ENCODE results near the gene CREB5. TPM values are rescaled to one million over a fixed set of nuclear protein-coding genes. Genes with fewer than 3 reads are reported as not detected.

The CREB5 gene
- polyA plus RNA-seq, 6 donors from 2014 or later, result 0.40 to 0.66 TPM; not detected in 4

DNA sequence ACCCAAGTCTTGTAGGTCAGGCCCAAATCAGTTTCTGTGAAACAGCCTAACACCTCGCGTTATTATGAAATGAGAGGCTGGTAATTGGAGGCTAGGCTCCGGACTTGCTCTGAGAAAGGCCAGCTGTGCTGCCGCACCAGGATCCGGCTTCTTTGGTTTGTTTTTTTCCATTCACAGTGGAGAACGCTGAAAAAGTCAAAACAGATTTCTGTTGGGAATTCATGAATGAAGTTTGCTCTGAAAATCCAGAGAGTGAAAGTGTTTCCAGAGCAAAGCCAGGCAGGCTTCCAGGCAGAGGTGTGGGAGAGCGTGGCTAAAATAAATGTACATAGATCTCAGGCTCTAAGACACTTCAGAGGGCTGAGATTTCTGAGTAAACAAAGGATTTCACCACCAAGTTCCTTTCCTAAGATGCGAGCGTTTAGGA is 305.8 kb downstream of the CREB5 start:
- no peak for ATAC-seq (ENCODE audit: low read depth in 2 of 2)
- H3K36me3 Mint-ChIP-seq, result no peaks in the 10 kb centered on the region
- no peak overlapping the region for H3K27ac Mint-ChIP-seq
- no peak for DNase-seq
- no peaks in the 10 kb centered on the region for H3K4me1 Mint-ChIP-seq
- no peak overlapping the region for H3K4me3 Mint-ChIP-seq
- H3K9me3 Mint-ChIP-seq, result no peaks in the 10 kb centered on the region
- peaks cover 7 to 34% (median 24%) of the 10 kb centered on the region in 3 donors for H3K27me3 Mint-ChIP-seq

DNA sequence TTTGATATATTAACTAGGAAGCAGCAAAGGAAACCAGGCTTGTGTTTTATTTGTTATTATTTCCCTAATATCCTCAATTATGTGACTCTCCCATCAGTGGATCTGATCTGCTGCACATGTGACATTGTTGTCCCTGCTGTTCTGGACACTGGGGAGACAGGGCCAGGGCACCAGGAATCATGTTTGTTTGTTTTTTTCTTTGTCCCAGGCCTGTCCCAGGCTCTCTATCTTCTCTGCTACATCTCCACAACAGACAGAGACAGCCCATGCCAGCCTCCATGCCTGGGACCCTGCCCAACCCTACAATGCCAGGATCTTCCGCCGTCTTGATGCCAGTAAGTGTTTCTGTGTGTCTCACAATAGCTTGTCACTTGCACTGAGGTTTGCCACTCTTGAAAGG is 306.2 kb downstream of the CREB5 start:
- H3K9me3 Mint-ChIP-seq, result no peaks in the 10 kb centered on the region
- DNase-seq (no peak), ATAC-seq (ENCODE audit: low read depth in 2 of 2) (no peak)
- no peaks in the 10 kb centered on the region for H3K4me1 Mint-ChIP-seq
- no peaks in the 10 kb centered on the region for H3K36me3 Mint-ChIP-seq
- no peak overlapping the region for H3K4me3 Mint-ChIP-seq
- peaks cover 7 to 32% (median 24%) of the 10 kb centered on the region in 3 donors for H3K27me3 Mint-ChIP-seq
- H3K27ac Mint-ChIP-seq, result no peak overlapping the region

DNA sequence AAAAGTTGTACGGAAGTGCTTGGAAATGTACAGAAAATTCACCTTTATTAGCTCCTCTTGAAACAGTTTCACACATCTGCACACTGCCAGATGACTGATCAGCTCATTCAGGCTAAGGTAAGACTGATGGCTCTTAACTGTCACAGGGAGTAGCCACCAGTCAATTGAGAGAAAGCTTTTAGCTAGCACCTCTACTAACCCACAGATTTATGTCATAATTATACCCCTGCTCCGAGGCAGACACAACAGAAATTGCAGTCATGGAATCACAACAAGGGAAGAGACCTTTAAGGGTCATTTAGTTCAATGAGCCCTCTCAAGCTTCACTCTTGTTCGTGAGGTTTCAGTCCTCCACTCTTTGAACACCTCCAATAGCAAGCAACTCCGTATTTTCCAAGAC is 310.4 kb downstream of the CREB5 start:
- Mint-ChIP-seq H3K4me3 (no peak overlapping the region), H3K9me3 (no peaks in the 10 kb centered on the region), H3K4me1 (no peaks in the 10 kb centered on the region), H3K36me3 (no peaks in the 10 kb centered on the region), H3K27ac (no peak overlapping the region), H3K27me3 (peaks cover 7 to 14% (median 11%) of the 10 kb centered on the region in 3 donors)
- no peak for ATAC-seq (ENCODE audit: low read depth in 2 of 2)
- DNase-seq, result no peak

DNA sequence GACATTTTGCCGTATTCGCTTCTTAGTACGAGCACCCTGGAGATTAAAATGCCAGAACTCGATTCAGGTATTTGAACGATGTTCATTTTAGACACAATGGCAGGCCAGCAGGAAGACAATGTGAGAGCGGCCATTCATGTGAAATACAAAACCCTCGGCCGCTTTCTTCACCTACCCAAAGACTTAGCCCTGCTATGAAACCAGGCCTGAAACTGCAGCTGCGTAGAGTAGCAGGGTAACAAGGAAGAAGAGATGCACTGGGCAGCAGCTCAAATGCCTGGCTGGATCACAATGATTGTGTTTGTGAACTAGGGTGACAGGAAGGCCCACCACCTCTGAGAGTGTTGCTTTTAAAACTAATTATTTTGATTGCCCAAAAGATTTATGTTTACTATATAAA is 311.0 kb downstream of the CREB5 start:
- no peak for DNase-seq
- Mint-ChIP-seq H3K4me1 (no peaks in the 10 kb centered on the region), H3K9me3 (no peaks in the 10 kb centered on the region), H3K36me3 (no peaks in the 10 kb centered on the region), H3K27ac (no peak overlapping the region), H3K27me3 (peaks cover 4 to 8% (median 6%) of the 10 kb centered on the region in 3 donors), H3K4me3 (peak overlapping the region in 1 of 8 donors; percentile 42)
- no peak for ATAC-seq (ENCODE audit: low read depth in 2 of 2)

DNA sequence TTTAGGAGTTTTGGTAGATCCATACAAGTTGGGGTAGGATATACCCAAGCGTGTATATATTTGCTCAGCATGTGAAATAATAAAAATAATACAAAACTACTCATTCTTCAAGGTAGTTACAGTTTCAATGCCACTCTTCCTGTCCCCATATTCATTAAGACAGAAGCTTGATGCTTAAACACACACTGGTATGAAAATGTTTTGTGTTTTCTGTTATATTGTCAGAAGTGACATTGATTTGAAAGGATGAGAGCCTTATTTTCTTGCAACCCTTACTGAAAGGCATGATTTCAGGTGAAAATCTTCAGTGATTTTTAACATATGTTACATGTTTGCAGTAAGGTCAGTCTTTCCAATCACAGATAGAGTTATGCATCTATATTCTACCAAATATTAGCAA is 312.2 kb downstream of the CREB5 start:
- no peak overlapping the region for H3K4me3 Mint-ChIP-seq
- no peak for DNase-seq
- no peaks in the 10 kb centered on the region for H3K4me1 Mint-ChIP-seq
- peaks cover 0 to 6% (median 0%) of the 10 kb centered on the region in 3 donors for H3K27me3 Mint-ChIP-seq
- no peak overlapping the region for H3K27ac Mint-ChIP-seq
- ATAC-seq (ENCODE audit: low read depth in 2 of 2), result no peak
- no peaks in the 10 kb centered on the region for H3K36me3 Mint-ChIP-seq
- H3K9me3 Mint-ChIP-seq, result no peaks in the 10 kb centered on the region

DNA sequence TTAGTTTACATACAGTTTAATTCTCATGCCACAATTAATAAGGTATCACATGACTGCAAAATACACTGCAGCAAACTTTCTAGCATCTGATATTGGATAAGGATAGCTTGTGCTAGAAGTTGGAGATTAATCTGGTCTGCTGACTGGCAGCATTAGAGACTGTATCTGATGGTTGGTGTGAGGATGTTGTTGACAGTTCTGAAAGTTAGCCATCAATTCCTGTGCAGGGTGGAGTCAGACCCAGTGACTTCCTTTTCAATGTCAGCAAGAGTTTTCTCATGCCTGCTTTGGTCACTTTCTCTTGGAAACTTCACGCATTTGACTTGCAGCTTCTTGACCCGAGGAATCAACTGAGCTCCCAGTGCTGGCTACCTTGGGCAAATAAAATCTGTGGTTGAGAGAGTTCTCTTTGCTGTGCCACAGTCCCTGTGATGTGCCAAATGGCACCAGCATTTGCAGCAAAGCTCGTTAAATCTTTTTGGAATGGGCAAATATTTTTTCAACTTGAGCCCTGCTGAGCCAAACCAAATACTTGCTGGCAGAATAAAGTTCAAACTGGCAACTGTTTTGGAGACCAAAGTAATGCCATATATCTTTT is 312.8 kb downstream of the CREB5 start:
- Mint-ChIP-seq H3K4me1 (no peaks in the 10 kb centered on the region), H3K27me3 (peaks cover 0 to 6% (median 0%) of the 10 kb centered on the region in 3 donors), H3K9me3 (no peaks in the 10 kb centered on the region), H3K4me3 (no peak overlapping the region), H3K36me3 (no peaks in the 10 kb centered on the region), H3K27ac (no peak overlapping the region)
- DNase-seq (no peak), ATAC-seq (ENCODE audit: low read depth in 2 of 2) (no peak)

DNA sequence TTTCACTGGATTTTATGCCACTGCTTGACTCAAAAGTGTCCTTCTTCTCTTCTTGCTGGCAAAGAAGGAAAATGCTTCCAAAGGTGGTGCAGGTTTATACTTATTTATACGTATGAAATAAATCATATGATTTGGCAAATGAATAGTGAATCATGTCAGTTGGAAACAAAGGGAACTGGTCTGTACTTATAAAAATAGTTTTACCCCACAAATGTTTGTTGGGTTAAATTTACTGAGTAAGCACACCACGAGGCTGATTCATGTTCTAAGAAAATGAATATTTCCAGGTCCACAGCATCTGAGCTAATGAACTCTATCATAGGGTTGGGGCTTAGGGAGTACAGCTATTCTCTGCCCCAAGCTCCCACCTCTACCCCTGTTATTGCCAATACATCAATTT is 313.6 kb downstream of the CREB5 start:
- no peak overlapping the region for H3K27ac Mint-ChIP-seq
- DNase-seq (no peak), ATAC-seq (ENCODE audit: low read depth in 2 of 2) (no peak)
- H3K9me3 Mint-ChIP-seq, result no peaks in the 10 kb centered on the region
- no peak overlapping the region for H3K4me3 Mint-ChIP-seq
- no peaks in the 10 kb centered on the region for H3K4me1 Mint-ChIP-seq
- H3K27me3 Mint-ChIP-seq, result peaks cover 0 to 6% (median 0%) of the 10 kb centered on the region in 3 donors
- no peaks in the 10 kb centered on the region for H3K36me3 Mint-ChIP-seq

DNA sequence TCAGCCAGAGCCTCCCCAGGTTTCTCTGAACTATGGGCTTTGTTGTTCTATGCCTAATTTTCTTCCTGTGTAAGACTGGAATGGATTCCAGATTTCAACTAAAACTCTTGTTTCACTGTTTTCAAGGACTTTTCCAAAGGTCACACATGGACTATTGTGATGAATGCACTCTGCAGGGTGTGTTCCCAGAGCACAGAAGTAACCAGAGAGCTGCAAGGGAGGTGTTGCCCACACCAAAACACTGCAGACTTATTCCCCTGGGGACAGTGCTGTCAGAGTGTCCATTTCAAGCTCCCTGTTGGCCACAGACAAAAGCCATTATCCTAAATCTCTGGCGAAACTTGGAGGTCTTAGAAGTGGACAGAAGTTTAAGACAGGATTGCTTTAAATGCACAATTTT is 314.2 kb downstream of the CREB5 start:
- ATAC-seq (ENCODE audit: low read depth in 2 of 2) (no peak), DNase-seq (no peak)
- Mint-ChIP-seq H3K27me3 (peaks cover 0 to 6% (median 0%) of the 10 kb centered on the region in 3 donors), H3K9me3 (no peaks in the 10 kb centered on the region), H3K36me3 (no peaks in the 10 kb centered on the region), H3K4me1 (no peaks in the 10 kb centered on the region), H3K27ac (no peak overlapping the region), H3K4me3 (no peak overlapping the region)

DNA sequence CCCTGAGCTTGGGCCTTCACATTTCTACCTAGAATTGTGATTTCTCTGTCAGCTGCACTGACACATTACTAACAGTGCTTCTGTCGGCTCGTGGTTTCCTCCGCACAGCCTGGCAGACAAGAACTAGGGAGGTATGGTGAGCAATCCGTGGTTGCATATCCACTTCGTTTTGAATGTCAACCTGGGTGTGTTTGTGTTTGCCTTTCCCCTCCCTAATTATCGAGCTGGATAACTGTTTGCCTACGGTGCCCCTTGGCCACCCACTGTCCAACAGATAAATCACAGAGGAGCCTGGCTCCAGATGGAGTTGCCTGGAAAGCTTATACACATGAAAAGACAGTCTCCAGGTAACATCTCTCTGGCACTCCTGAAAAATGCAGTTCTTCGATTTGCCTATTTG is 317.0 kb downstream of the CREB5 start:
- H3K4me3 Mint-ChIP-seq, result no peak overlapping the region
- no peaks in the 10 kb centered on the region for H3K36me3 Mint-ChIP-seq
- H3K9me3 Mint-ChIP-seq, result no peaks in the 10 kb centered on the region
- ATAC-seq (ENCODE audit: low read depth in 2 of 2), result no peak
- DNase-seq, result no peak
- no peak overlapping the region for H3K27ac Mint-ChIP-seq
- H3K27me3 Mint-ChIP-seq, result peaks cover 0 to 17% (median 12%) of the 10 kb centered on the region in 3 donors
- H3K4me1 Mint-ChIP-seq, result no peaks in the 10 kb centered on the region

DNA sequence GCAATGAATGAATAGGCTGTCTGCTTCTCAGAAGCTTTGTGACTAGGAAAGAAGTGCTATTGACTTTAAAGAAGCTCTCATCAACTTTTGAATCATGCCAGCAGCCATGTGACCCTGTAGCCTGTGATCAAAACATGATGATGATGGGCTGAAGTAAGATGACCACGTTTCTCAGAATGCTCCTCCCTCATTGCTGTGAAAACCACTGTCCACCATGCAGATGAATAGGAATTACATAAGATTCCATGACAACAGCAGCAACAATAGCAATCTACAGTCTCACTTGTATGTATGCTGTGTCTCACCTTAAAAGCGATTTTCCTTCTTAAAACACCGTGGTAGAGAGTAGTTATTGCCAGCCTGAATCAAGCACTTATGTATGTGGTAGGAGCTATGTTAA is 317.4 kb downstream of the CREB5 start:
- no peak overlapping the region for H3K27ac Mint-ChIP-seq
- no peak for ATAC-seq (ENCODE audit: low read depth in 2 of 2)
- H3K9me3 Mint-ChIP-seq, result no peaks in the 10 kb centered on the region
- H3K4me3 Mint-ChIP-seq, result no peak overlapping the region
- H3K27me3 Mint-ChIP-seq, result peaks cover 0 to 17% (median 12%) of the 10 kb centered on the region in 3 donors
- no peaks in the 10 kb centered on the region for H3K4me1 Mint-ChIP-seq
- no peaks in the 10 kb centered on the region for H3K36me3 Mint-ChIP-seq
- DNase-seq, result no peak

DNA sequence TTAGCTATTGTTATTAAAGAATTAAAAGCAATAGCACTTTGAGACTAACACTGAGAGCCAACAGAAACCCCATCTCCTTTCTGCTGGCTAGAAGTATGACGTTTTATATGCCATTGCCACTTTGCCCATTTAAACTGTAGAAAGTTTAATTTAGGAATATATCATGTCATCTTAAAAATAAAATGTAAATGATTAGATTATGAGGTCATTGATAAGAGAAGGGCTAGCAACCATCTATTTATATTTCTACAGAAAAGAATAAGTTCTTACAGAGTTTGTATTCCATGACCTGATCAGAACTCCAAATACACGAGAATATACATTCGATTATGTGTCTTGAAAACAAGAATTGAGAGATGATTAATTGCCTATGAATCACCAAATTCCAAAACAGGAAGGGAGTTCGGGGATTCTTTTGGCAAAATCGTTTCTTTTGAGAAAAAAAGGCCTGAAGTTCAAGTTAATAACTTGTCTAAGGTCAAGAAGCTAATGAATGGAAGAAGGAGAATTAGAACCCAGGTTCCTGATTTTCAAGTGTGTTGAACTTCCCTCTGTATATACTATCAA is 318.9 kb downstream of the CREB5 start:
- Mint-ChIP-seq H3K4me1 (no peaks in the 10 kb centered on the region), H3K4me3 (no peak overlapping the region), H3K36me3 (no peaks in the 10 kb centered on the region), H3K27me3 (peaks cover 0 to 17% (median 12%) of the 10 kb centered on the region in 3 donors), H3K9me3 (no peaks in the 10 kb centered on the region), H3K27ac (no peak overlapping the region)
- ATAC-seq (ENCODE audit: low read depth in 2 of 2) (no peak), DNase-seq (no peak)

DNA sequence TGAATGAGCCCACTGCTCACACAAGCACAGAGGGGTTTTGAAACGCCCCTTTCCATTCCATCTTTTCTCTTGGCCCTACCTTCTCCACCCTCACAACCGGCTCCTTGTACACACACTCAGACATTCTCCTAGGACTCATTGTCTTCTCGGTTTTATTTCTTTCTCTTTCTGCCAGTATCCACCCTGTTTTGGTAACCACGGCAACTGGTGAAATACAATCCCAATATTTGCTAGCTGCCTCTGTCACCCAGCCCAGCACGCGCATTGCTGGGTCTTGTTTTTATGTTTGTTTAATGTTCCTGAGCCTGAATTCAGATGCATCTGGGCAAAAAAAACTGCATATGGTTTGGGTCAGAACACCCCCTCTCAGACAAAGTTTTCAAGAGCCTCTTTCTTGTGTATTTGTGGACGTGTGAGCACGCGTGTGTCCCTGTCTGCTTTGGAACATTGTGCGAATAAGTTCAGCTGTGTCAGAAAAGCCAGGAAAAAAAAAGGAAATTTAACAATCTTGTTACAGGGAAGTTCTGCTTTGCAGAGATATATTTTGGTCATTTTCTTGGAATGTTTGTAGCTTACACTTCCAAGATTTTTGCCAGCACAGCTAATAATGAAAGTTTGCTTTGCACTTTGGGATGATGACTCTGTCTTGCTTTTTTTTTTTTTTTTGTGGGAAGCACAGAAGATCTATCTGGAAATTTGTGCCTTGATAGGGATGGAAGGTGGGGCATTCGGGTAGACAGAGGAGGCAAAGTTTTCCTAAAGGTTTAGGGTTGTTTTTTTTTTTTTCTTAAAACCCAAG is 320.0 kb downstream of the CREB5 start:
- ATAC-seq (ENCODE audit: low read depth in 2 of 2), result no peak
- Mint-ChIP-seq H3K36me3 (no peaks in the 10 kb centered on the region), H3K27ac (peak overlapping the region in 1 of 6 donors; percentile 15), H3K9me3 (no peaks in the 10 kb centered on the region), H3K27me3 (peaks cover 6 to 13% (median 12%) of the 10 kb centered on the region in 3 donors), H3K4me3 (no peak overlapping the region), H3K4me1 (no peaks in the 10 kb centered on the region)
- DNase-seq, result no peak

DNA sequence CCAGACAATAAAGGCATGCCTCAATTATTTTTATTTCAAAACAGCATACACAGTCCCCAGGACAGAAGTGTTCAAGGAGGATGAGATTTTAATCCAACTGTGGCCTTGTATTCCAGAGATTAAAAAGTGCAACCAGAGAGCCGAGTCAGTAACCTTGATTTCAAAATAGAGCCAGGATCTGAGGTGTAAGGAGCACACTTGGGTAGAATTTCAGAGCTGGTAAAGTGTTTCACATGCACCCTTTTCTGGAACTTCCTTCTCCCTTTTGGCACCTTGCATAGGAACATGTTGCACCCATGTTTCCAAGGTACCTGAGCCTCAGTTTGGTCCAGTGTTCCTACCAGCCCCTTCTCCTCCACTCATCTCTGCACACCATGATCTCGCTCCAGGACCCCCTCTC is 320.7 kb downstream of the CREB5 start:
- no peaks in the 10 kb centered on the region for H3K36me3 Mint-ChIP-seq
- no peaks in the 10 kb centered on the region for H3K4me1 Mint-ChIP-seq
- peak overlapping the region in 1 of 6 donors; percentile 46 for H3K27ac Mint-ChIP-seq
- H3K27me3 Mint-ChIP-seq, result peaks cover 6 to 12% (median 11%) of the 10 kb centered on the region in 3 donors
- ATAC-seq (ENCODE audit: low read depth in 2 of 2), result no peak
- no peak for DNase-seq
- no peak overlapping the region for H3K4me3 Mint-ChIP-seq
- no peaks in the 10 kb centered on the region for H3K9me3 Mint-ChIP-seq

DNA sequence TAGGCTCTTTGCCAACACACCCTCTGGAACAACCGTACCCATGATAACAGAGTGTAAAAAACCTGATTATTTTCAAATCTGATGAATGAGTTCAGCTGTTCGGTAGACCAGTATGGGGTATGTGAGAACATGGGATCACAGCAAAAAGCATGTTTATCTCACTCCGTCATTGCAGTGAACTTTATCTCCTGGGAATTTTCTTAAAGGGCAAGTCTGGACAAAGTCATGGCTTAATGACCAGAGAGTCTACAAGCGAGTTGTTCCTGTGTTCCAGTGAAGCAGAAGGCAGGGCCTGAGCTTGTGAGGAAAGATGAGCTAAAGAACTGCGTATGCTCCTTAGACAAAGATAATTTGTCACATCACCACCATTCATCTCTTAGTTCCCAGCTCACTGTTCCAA is 326.1 kb downstream of the CREB5 start:
- Mint-ChIP-seq H3K4me3 (peak overlapping the region in 1 of 8 donors; percentile 37), H3K36me3 (no peaks in the 10 kb centered on the region), H3K27me3 (peaks cover 9 to 15% (median 10%) of the 10 kb centered on the region in 3 donors), H3K4me1 (no peaks in the 10 kb centered on the region), H3K27ac (no peak overlapping the region), H3K9me3 (no peaks in the 10 kb centered on the region)
- DNase-seq, result no peak
- no peak for ATAC-seq (ENCODE audit: low read depth in 2 of 2)

All from naive B cell (primary cell).